GM12878 (cell line): ENCODE data around the gene PLEKHM1. TPM values are rescaled to one million over a fixed set of nuclear protein-coding genes. Genes with fewer than 3 reads are reported as not detected.

Experiments used
- ATAC-seq: fragments of 200-7000 bp; cut with Tn5 transposase; 3 replicates; pipeline ENCODE4 v1.9.1; 2020; ENCODE audit warnings: mild to moderate bottlenecking, moderate library complexity
- BruUV-seq: library from RNA; stranded (reverse); fragments of 400-500 nt; replicated peaks from 2 replicates; lab custom pipeline; 2021; lab: Mats Ljungman, UMichigan
- CTCF ChIA-PET: fragments of 300-600 bp; sonication (Branson Sonifier 250); formaldehyde crosslinking; extraction: SDS; loops from one replicate; lab custom pipeline; 2021; ENCODE audit warnings: inconsistent platforms; lab: Yijun Ruan, JAX
- POLR2A ChIA-PET: fragments of 350-600 bp; formaldehyde crosslinking; extraction: SDS; loops from one replicate; lab custom pipeline; 2021; ENCODE audit warnings: inconsistent platforms; lab: Charles Lee
- RAD21 ChIA-PET: fragments of 300-600 bp; sonication (Branson Sonifier 250); formaldehyde crosslinking; loops from one replicate; lab custom pipeline; 2023; ENCODE audit warnings: antibody characterized with exemption; ENCODE audit not compliant: unreplicated experiment; lab: Charles Lee
- SMC1A ChIA-PET: fragments of 300-600 bp; sonication (Branson Sonifier 250); formaldehyde crosslinking; loops from one replicate; lab custom pipeline; 2023; ENCODE audit not compliant: unreplicated experiment, uncharacterized antibody; lab: Charles Lee
- DNase-seq: peaks from one replicate; pipeline ENCODE4 v3.0.0-alpha.2; 2011; ENCODE audit warnings: low read depth, low spot score
- FAIRE-seq: peaks from 3 replicates; lab custom pipeline; 2011; peaks lifted over from hg19 to GRCh38; lab: Jason Lieb, UNC
- H2AFZ ChIP-seq: 2 replicates; pipeline ENCODE4 v1.6.0; 2011; ENCODE audit warnings: low read depth, low read length, control low read depth; ENCODE audit not compliant: control insufficient read depth
- H3K27ac ChIP-seq: 2 replicates; pipeline ENCODE4 v1.5.1; 2011; ENCODE audit warnings: control low read depth; ENCODE audit not compliant: control insufficient read depth, insufficient read depth
- H3K27me3 ChIP-seq, 2 experiments: replicated peaks in 1 of 2; 2 replicates each; pipeline versions ENCODE4 v1.6.0 to v1.6.1; 2011; ENCODE audit warnings: low read length in 1 of 2; ENCODE audit not compliant: control insufficient read depth in 2 of 2, insufficient read depth in 2 of 2
- H3K36me3 ChIP-seq, 2 experiments: 2 replicates each; pipeline ENCODE4 v1.5.1; 2011; ENCODE audit warnings: low read length in 1 of 2; ENCODE audit not compliant: control insufficient read depth in 2 of 2, insufficient read depth in 2 of 2
- H3K4me1 ChIP-seq: 2 replicates; pipeline ENCODE4 v1.6.1; 2011; ENCODE audit warnings: mild to moderate bottlenecking, low read length, moderate library complexity, mixed read lengths; ENCODE audit not compliant: control insufficient read depth, insufficient read depth
- H3K4me2 ChIP-seq: 2 replicates; pipeline ENCODE4 v1.6.0; 2011; ENCODE audit warnings: control low read depth; ENCODE audit not compliant: control insufficient read depth, insufficient read depth
- H3K4me3 ChIP-seq: fragments of 200-600 bp; sonication (generic); 2 replicates; pipeline ENCODE4 v1.5.1; 2016
- H3K79me2 ChIP-seq: 2 replicates; pipeline ENCODE4 v1.6.0; 2011; ENCODE audit warnings: low read length; ENCODE audit not compliant: control insufficient read depth, insufficient read depth
- H3K9ac ChIP-seq: 2 replicates; pipeline ENCODE4 v1.8.0; 2011; ENCODE audit warnings: low read length, control low read depth, mixed read lengths; ENCODE audit not compliant: control insufficient read depth, insufficient read depth
- H3K9me3 ChIP-seq: replicated peaks from 3 replicates; pipeline ENCODE4 v1.5.1; 2011; ENCODE audit warnings: mild to moderate bottlenecking, low read length; ENCODE audit not compliant: control insufficient read depth, insufficient read depth
- H4K20me1 ChIP-seq: 2 replicates; pipeline ENCODE4 v1.6.0; 2011; ENCODE audit not compliant: control insufficient read depth, insufficient read depth
- IRF5 ChIP-seq: fragments of 450-650 bp; IDR thresholded peaks from 2 replicates; pipeline ENCODE4 v1.6.1; 2017; ENCODE audit warnings: borderline replicate concordance
- RAD21 ChIP-seq: IDR thresholded peaks from 2 replicates; pipeline ENCODE4 v1.6.1; 2011; ENCODE audit warnings: mild to moderate bottlenecking, low read depth, low read length, moderate library complexity; ENCODE audit not compliant: insufficient read depth
- SMC3 ChIP-seq: IDR thresholded peaks from 2 replicates; pipeline ENCODE4 v1.6.1; 2011; ENCODE audit warnings: low read length, improper control_type of control experiment, borderline replicate concordance
- ZZZ3 ChIP-seq: IDR thresholded peaks from 2 replicates; pipeline ENCODE4 v1.6.1; 2011; ENCODE audit warnings: low read depth; ENCODE audit not compliant: control insufficient read depth, insufficient read length
- WGBS: methylation state at CpG from one replicate; pipeline ENCODE4 v1.1.6; 2016; ENCODE audit warnings: low lambda C conversion rate; ENCODE audit not compliant: insufficient replicate concordance, insufficient coverage; ENCODE audit errors: missing lambda C conversion rate; 5-methylcytosine and 5-hydroxymethylcytosine counted together
- in situ Hi-C: fragments of 300-500 bp; cut with MboI; formaldehyde crosslinking; loops from 9 replicates; pipeline ENCODE4 v1.14.3; 2018; ENCODE audit warnings: mixed read lengths
- intact Hi-C: fragments of 100-400 bp; cut with micrococcal nuclease; formaldehyde crosslinking; loops from one replicate; pipeline ENCODE4 v1.14.2; 2022; ENCODE audit not compliant: unreplicated experiment
- polyA plus RNA-seq, 11 experiments: library from polyadenylated mRNA; depleted of rRNA in 4 of 11; unstranded in 6 of 11; stranded (reverse) in 5 of 11; fragments of >200 nt; fragmentation: Nextera tagmentation in 4 of 11; fragmentation: Illumina TruSeq in 1 of 11; extraction: Ambion mirVana in 4 of 11; extraction: Trizol in 1 of 11; gene quantifications; 1 replicate in 1 of 11; 2 replicates in 10 of 11; pipeline versions ENCODE4 v1.2.1 to v1.2.3, GENCODE V29; 2011 to 2016; ENCODE audit warnings: inconsistent platforms in 2 of 11, missing spikeins in 2 of 11, low read depth in 1 of 11
- total RNA-seq, 4 experiments: library from RNA; depleted of rRNA in 3 of 4; stranded (reverse); fragments of >200 nt in 3 of 4; fragmentation: Illumina TruSeq in 1 of 4; extraction: Trizol in 1 of 4; gene quantifications; 2 replicates each; pipeline versions ENCODE4 v1.2.1 to v1.2.3, GENCODE V29; 2013 to 2021
- TF ChIP-seq, protein P1 (sequence below), 3 experiments: IDR thresholded peaks in 2 of 3; conservative IDR thresholded peaks in 1 of 3; 2 replicates each; pipeline ENCODE4 v1.5.1; 2011; ENCODE audit warnings: low read depth in 3 of 3, low read length in 3 of 3, mild to moderate bottlenecking in 3 of 3, control low read depth in 2 of 3, moderate library complexity in 2 of 3, inconsistent platforms in 1 of 3, mixed read lengths in 1 of 3; ENCODE audit not compliant: control insufficient read depth in 2 of 3, insufficient read depth in 1 of 3; ENCODE audit errors: extremely low read depth in 1 of 3

The PLEKHM1 gene
- total and polyA plus RNA-seq, 10 of the 15 experiments (the other 5 are each of a cell fraction or from before 2014, with no cell fraction given) = 0.21 to 27.8 (median 9.4) TPM

GRCh38 chr17:45425125-45425983 is 65.2 kb downstream of the PLEKHM1 start:
- FAIRE-seq = no peak
- RAD21 ChIA-PET = interaction anchor here (1.1 to 2.5 kb wide), 5 partner anchors 17 to 206 kb away, joined by 3 to 7 read pairs (median 4); no protein-coding TSS in a partner anchor
- Histone ChIP-seq H3K4me2 (no peak overlapping the region), H3K9ac (peak overlapping the region; percentile 12; the same call in 1 of the 2 replicates), H2AFZ (no peak overlapping the region), H4K20me1 (no peaks in the 10 kb centered on the region), H3K79me2 (peaks cover under 1% of the 10 kb centered on the region; the same call in 1 of the 2 replicates), H3K27me3 (no peaks in the 10 kb centered on the region), H3K9me3 (no peaks in the 10 kb centered on the region), H3K27ac (no peak overlapping the region), H3K4me1 (peaks cover 23% of the 10 kb centered on the region), H3K36me3 (no peaks in the 10 kb centered on the region), H3K4me3 (no peak overlapping the region)
- in situ Hi-C loops = no loop called here
- no TSS peak for BruUV-seq
- SMC1A ChIA-PET = interaction anchor here (1.1 to 4.0 kb wide), 3 partner anchors 12 to 30 kb away, joined by 4 to 21 read pairs (median 6); no protein-coding TSS in a partner anchor
- POLR2A ChIA-PET = interaction anchor here (1.8 to 2.3 kb wide), 2 partner anchors 11 to 16 kb away, joined by 5 to 7 read pairs; no protein-coding TSS in a partner anchor
- CTCF ChIA-PET = interaction anchor here (0.7 to 6.9 kb wide), 8 partner anchors 11 to 168 kb away, joined by 3 to 67 read pairs (median 4); no protein-coding TSS in a partner anchor
- intact Hi-C loops = no loop called here
- TF ChIP-seq ZZZ3 = no peak
- TF ChIP-seq SMC3 = peak; percentile 13; the same call in 1 of the 2 replicates
- TF ChIP-seq, protein P1, sequence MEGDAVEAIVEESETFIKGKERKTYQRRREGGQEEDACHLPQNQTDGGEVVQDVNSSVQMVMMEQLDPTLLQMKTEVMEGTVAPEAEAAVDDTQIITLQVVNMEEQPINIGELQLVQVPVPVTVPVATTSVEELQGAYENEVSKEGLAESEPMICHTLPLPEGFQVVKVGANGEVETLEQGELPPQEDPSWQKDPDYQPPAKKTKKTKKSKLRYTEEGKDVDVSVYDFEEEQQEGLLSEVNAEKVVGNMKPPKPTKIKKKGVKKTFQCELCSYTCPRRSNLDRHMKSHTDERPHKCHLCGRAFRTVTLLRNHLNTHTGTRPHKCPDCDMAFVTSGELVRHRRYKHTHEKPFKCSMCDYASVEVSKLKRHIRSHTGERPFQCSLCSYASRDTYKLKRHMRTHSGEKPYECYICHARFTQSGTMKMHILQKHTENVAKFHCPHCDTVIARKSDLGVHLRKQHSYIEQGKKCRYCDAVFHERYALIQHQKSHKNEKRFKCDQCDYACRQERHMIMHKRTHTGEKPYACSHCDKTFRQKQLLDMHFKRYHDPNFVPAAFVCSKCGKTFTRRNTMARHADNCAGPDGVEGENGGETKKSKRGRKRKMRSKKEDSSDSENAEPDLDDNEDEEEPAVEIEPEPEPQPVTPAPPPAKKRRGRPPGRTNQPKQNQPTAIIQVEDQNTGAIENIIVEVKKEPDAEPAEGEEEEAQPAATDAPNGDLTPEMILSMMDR (IDR thresholded peaks at IDR 0.05 in 2 of 3, conservative IDR thresholded peaks at IDR 0.05 in 1 of 3; ENCODE audit: control insufficient read depth in 2 of 3, extremely low read depth in 1 of 3, insufficient read depth in 1 of 3, low read depth in 3 of 3, low read length in 3 of 3) = peak in 2 of 3 experiments; percentile 15 to 26; a peak in 1 of 6 replicates
- TF ChIP-seq RAD21 = peak; percentile 44; the same call in 1 of the 2 replicates
- TF ChIP-seq IRF5 = no peak
- DNase-seq = no peak
- WGBS = 31% methylated on average over 18 of the region's 18 CpGs
- ATAC-seq = no peak
